Esophagus muscularis mucosa (tissue), 4 donors: ENCODE data around the gene CIITA. TPM values are rescaled to one million over a fixed set of nuclear protein-coding genes. Genes with fewer than 3 reads are reported as not detected.

Experiments used
- DNase-seq: peaks from one replicate; pipeline ENCODE4 v3.0.0-alpha.2; 2017; ENCODE audit errors: extremely low spot score
- H3K27ac ChIP-seq, 4 donors: fragments of 200-600 bp; sonication (generic); replicated peaks in 1 of 4; 1 replicate in 3 of 4; 2 replicates in 1 of 4; pipeline ENCODE4 v1.5.1; 2016 to 2019; ENCODE audit warnings: mild to moderate bottlenecking in 1 of 4
- H3K27me3 ChIP-seq, 4 donors: fragments of 200-600 bp; sonication (generic); one replicate each; pipeline versions ENCODE4 v1.5.1 to v1.6.0; 2016 to 2019
- H3K36me3 ChIP-seq, 4 donors: fragments of 200-600 bp; sonication (generic); one replicate each; pipeline ENCODE4 v1.5.1; 2016 to 2019
- H3K4me1 ChIP-seq, 4 donors: fragments of 200-600 bp; sonication (generic); one replicate each; pipeline ENCODE4 v1.5.1; 2016 to 2019
- H3K4me3 ChIP-seq, 4 donors: fragments of 200-600 bp; sonication (generic); 1 replicate in 2 of 4; 2 replicates in 2 of 4; pipeline ENCODE4 v1.5.1; 2016 to 2019; ENCODE audit warnings: mild to moderate bottlenecking in 4 of 4, moderate library complexity in 1 of 4
- H3K9me3 ChIP-seq, 4 donors: fragments of 200-600 bp; sonication (generic); 1 replicate in 3 of 4; 2 replicates in 1 of 4; pipeline ENCODE4 v1.5.1; 2016 to 2019
- EP300 ChIP-seq: sonication (generic); formaldehyde crosslinking; IDR thresholded peaks from one replicate; pipeline ENCODE4 v1.6.1; 2017; ENCODE audit warnings: antibody characterized with exemption
- POLR2A ChIP-seq: fragments of 450-650 bp; IDR thresholded peaks from one replicate; pipeline ENCODE4 v1.6.1; 2017; ENCODE audit warnings: antibody characterized with exemption, moderate library complexity, mild to moderate bottlenecking, low read depth
- POLR2AphosphoS5 ChIP-seq, 2 donors: sonication (generic); formaldehyde crosslinking; IDR thresholded peaks; one replicate each; pipeline ENCODE4 v1.6.1; 2017; ENCODE audit warnings: antibody characterized with exemption in 2 of 2
- WGBS: methylation state at CpG from one replicate; pipeline ENCODE4 v1.1.5; 2018; 5-methylcytosine and 5-hydroxymethylcytosine counted together
- intact Hi-C: fragments of 100-400 bp; cut with DNase I; formaldehyde crosslinking; loops from one replicate; pipeline ENCODE4 v1.15.1; 2023
- total RNA-seq, 4 donors: library from RNA; depleted of rRNA; stranded (reverse); fragments of >200 nt; gene quantifications; one replicate each; pipeline versions ENCODE4 v1.1.0 to v1.2.1, GENCODE V29; 2016
- TF ChIP-seq, protein P1 (sequence below), 3 experiments: fragments of 200-600 bp in 2 of 3; fragments of 450-650 bp in 1 of 3; sonication (generic) in 2 of 3; IDR thresholded peaks; one replicate each; pipeline ENCODE4 v1.5.1; 2017 to 2019; ENCODE audit warnings: antibody characterized with exemption in 3 of 3, mild to moderate bottlenecking in 2 of 3, moderate library complexity in 1 of 3

Gene CIITA
- total RNA-seq, 4 donors from 2014 or later = 6.8 to 11.2 (median 8.9) TPM

DNA sequence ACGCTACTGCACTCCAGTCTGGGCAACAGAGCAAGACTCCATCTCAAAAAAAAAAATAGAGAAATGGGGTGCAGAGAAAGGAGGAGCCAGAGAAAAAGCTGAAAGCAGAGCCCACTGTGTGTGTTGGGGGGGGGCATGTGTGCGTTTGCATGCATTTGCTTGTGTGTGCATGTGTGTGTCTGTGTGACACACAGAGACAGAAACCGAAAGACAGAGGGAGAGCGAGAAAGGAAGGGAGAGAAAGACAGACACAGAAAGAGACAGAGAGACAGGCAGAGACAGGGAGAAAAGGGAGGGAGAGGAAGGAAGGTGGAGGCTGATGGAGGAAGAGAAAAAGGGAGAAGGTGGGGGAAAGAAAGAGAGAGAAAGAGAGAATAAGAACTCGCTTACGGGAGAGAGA, 9.8 kb upstream of the CIITA start:
- Histone ChIP-seq H3K27ac (peak overlapping the region in 1 of 4 donors; percentile 9), H3K27me3 (peaks cover 0 to 18% (median 0%) of the 10 kb centered on the region in 4 donors), H3K36me3 (no peaks in the 10 kb centered on the region), H3K9me3 (no peaks in the 10 kb centered on the region), H3K4me1 (peaks cover 14 to 54% (median 37%) of the 10 kb centered on the region in 4 donors), H3K4me3 (no peak overlapping the region)
- no peak for TF ChIP-seq POLR2A
- no peak for TF ChIP-seq EP300
- TF ChIP-seq POLR2AphosphoS5 (IDR thresholded peaks at IDR 0.05) = no peak
- TF ChIP-seq, protein P1, sequence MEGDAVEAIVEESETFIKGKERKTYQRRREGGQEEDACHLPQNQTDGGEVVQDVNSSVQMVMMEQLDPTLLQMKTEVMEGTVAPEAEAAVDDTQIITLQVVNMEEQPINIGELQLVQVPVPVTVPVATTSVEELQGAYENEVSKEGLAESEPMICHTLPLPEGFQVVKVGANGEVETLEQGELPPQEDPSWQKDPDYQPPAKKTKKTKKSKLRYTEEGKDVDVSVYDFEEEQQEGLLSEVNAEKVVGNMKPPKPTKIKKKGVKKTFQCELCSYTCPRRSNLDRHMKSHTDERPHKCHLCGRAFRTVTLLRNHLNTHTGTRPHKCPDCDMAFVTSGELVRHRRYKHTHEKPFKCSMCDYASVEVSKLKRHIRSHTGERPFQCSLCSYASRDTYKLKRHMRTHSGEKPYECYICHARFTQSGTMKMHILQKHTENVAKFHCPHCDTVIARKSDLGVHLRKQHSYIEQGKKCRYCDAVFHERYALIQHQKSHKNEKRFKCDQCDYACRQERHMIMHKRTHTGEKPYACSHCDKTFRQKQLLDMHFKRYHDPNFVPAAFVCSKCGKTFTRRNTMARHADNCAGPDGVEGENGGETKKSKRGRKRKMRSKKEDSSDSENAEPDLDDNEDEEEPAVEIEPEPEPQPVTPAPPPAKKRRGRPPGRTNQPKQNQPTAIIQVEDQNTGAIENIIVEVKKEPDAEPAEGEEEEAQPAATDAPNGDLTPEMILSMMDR (IDR thresholded peaks at IDR 0.05) = no peak
- WGBS = 92% methylated on average over 6 of the region's 6 CpGs
- intact Hi-C loops = no loop called here
- no peak for DNase-seq

DNA sequence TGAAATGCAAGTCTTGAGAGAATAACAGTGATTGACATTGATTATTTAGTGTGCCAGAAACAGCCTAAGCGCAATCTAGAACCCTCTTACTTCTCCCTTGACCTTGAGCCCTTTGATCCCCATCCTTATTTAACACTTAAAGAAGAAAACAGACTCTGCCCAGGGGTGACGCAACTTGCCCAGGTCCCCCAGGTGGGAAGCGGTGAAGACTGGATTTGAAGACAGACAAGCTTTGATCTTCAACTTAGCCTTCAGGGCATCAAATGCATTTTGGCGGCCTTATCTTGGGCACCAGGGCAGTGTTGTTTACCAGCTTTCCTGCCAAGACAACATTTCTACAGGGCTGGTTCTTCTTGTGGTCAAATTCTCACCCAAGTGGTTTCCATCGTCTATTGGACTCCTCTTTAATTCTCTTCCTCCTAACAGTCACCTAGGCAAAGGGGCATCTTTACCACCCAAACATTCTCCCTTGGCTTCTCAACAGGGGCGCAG, 8.9 kb upstream of the CIITA start:
- Histone ChIP-seq H3K4me3 (no peak overlapping the region), H3K4me1 (peaks cover 14 to 54% (median 37%) of the 10 kb centered on the region in 4 donors), H3K27me3 (peaks cover 0 to 18% (median 0%) of the 10 kb centered on the region in 4 donors), H3K36me3 (no peaks in the 10 kb centered on the region), H3K27ac (peak overlapping the region; percentile 19 to 65 (median 32)), H3K9me3 (no peaks in the 10 kb centered on the region)
- 80% methylated on average over 6 of the region's 6 CpGs for WGBS
- intact Hi-C loops = no loop called here
- TF ChIP-seq, protein P1 (IDR thresholded peaks at IDR 0.05) = no peak
- TF ChIP-seq POLR2AphosphoS5 (IDR thresholded peaks at IDR 0.05) = no peak
- no peak for TF ChIP-seq EP300
- DNase-seq = no peak

DNA sequence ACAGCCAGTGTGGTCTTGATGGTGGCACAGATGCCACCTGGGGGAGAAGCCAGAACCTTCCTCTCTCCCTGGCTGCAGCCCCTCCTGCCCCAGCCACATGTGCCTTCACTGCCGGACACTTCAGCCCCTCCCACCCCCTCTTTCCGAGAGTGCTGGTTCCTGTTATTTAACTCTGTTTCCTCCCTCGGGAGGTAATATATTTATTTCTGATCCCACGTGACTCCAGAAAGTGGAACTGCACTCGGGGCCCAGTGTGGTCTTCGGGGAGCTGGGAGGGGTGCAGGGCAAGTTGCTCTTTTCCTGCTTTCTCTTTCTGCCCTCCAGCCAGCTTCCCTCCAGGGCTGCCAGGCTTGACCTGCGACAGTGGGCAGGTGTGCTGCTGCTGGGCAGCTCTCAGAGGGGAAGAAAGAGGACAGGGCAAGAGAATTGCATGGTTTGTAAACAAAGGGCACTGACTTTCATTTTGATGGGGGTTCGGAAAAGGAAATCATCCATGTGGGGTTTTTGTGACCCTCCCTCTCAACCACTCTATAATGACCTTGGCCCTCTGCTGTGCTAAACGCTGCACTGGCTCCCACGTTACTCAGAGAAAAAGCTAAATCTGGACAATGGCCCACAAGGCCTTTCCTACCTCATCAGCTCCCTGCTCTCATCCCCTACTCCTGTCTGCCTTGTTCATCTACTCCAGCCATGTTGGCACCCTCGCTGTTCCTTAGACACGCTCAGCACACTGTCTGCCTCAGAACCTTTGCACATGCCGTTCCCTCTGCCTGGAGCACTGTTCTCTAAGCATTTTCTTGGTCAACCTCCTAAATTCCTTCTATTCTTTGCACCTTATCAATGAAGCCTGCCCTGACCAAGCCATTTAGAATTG, 8.2 kb upstream of the CIITA start:
- Histone ChIP-seq H3K27me3 (peaks cover 0 to 21% (median 0%) of the 10 kb centered on the region in 4 donors), H3K27ac (peak overlapping the region; percentile 19 to 65 (median 40)), H3K4me1 (peaks cover 14 to 54% (median 37%) of the 10 kb centered on the region in 4 donors), H3K36me3 (no peaks in the 10 kb centered on the region), H3K4me3 (peak overlapping the region in 1 of 4 donors; percentile 12), H3K9me3 (no peaks in the 10 kb centered on the region)
- TF ChIP-seq POLR2A (no peak), POLR2AphosphoS5 (IDR thresholded peaks at IDR 0.05) (peak; percentile 35 to 41)
- 40% methylated on average over 13 of the region's 13 CpGs for WGBS
- DNase-seq = no peak
- intact Hi-C loops = no loop called here

DNA sequence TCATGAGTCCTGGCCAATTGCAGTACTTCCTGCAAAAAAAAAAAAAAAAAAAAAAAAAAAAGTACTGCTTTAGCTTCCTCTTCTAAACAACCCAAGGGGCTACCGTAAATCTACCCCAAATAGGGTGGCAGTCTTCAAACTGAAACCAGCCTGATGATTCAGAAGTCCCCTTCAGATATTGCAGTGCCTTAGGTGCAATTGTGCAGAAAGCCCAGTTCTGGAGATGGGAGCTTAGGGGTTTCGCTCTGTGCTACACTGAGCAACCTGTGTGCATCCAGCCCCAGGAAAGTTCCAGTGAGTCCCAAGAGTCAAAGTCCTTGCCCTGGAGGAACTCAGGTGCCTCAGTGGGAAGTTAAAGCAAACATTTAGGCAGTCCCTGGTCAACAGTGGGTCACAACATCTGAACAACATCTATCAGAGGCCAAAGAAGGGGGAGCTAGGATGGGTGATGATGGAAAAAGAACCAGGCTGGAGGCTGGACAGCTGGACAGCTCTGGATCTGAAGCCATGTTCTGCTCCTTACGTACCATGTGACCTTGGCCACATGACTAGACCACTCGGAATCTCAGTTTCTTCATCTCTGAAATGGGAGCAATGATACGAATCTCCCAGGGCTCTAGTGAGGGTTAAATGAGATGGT, 6.7 kb upstream of the CIITA start:
- Histone ChIP-seq H3K4me3 (no peak overlapping the region), H3K36me3 (no peaks in the 10 kb centered on the region), H3K27ac (peak overlapping the region in 3 of 4 donors; percentile 35 to 62 (median 41)), H3K4me1 (peaks cover 14 to 54% (median 37%) of the 10 kb centered on the region in 4 donors), H3K27me3 (peaks cover 0 to 29% (median 3%) of the 10 kb centered on the region in 4 donors), H3K9me3 (no peaks in the 10 kb centered on the region)
- TF ChIP-seq POLR2A (no peak), POLR2AphosphoS5 (IDR thresholded peaks at IDR 0.05) (no peak), EP300 (no peak)
- TF ChIP-seq, protein P1 (IDR thresholded peaks at IDR 0.05) = no peak
- WGBS = 83% methylated on average over 4 of the region's 5 CpGs
- no peak for DNase-seq
- intact Hi-C loops = no loop called here

DNA sequence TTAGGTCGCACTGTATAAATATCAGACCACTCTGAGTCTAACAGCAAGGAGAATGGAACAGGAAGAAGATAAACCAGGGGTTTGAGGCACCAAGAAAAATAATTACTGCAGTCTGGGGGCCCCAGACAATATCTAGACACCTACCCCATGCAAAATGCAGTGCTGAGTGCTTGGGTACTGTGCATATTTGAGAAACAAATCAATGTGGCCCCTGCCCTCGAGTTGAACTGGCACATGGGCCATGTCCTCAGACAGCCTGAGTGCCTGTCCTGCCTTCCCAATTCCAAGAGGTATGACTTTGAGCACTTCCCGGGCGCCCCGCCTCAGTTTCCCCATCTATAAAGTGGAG, 6.2 kb upstream of the CIITA start:
- H3K4me3 ChIP-seq = no peak overlapping the region
- no peaks in the 10 kb centered on the region for H3K9me3 ChIP-seq
- H3K36me3 ChIP-seq = no peaks in the 10 kb centered on the region
- peaks cover 0 to 33% (median 3%) of the 10 kb centered on the region in 4 donors for H3K27me3 ChIP-seq
- intact Hi-C loops = no loop called here
- WGBS = 70% methylated on average over 2 of the region's 5 CpGs
- no peak for DNase-seq
- H3K27ac ChIP-seq = peak overlapping the region in 3 of 4 donors; percentile 35 to 62 (median 41)
- TF ChIP-seq POLR2A = no peak
- TF ChIP-seq, protein P1 (IDR thresholded peaks at IDR 0.05) = no peak
- TF ChIP-seq EP300 = no peak
- TF ChIP-seq POLR2AphosphoS5 (IDR thresholded peaks at IDR 0.05) = no peak
- peaks cover 14 to 54% (median 37%) of the 10 kb centered on the region in 4 donors for H3K4me1 ChIP-seq
